ENCODE results near the gene CEP85. TPM values are rescaled to one million over a fixed set of nuclear protein-coding genes. Genes with fewer than 3 reads are reported as not detected.

Gene CEP85
- total RNA-seq, 1 donor from 2014 or later, result 37.1 TPM

- H3K27me3 Mint-ChIP-seq (ENCODE audit: insufficient read depth), result peaks cover 4% of the 10 kb centered on the region
- H3K4me1 Mint-ChIP-seq (ENCODE audit: low read depth), result peaks cover 43% of the 10 kb centered on the region
- intact Hi-C loops (cut with micrococcal nuclease), result loop anchor here (1.0 to 5.0 kb wide), 13 partner anchors 10 to 757 kb away; partner anchors contain the start of genes CATSPER4, DHDDS, HMGN2 and PDIK1L
- no peaks in the 10 kb centered on the region for H3K9me3 Mint-ChIP-seq
- peaks cover 20% of the 10 kb centered on the region for H3K36me3 Mint-ChIP-seq (ENCODE audit: low read depth)
- no peak for DNase-seq (ENCODE audit: low spot score)
- H3K4me3 Mint-ChIP-seq, result peak overlapping the region; percentile 100
- H3K27ac Mint-ChIP-seq, result peak overlapping the region; percentile 96
These were observed 807 bp downstream of the CEP85 start for GRCh38 chr1:26234644-26235370.

GRCh38 chr1:26237230-26237966 is 3.4 kb downstream of the CEP85 start:
- Mint-ChIP-seq H3K9me3 (no peaks in the 10 kb centered on the region), H3K36me3 (ENCODE audit: low read depth) (peaks cover 24% of the 10 kb centered on the region), H3K4me3 (peak overlapping the region; percentile 16), H3K27me3 (ENCODE audit: insufficient read depth) (peaks cover 1% of the 10 kb centered on the region), H3K27ac (peak overlapping the region; percentile 55), H3K4me1 (ENCODE audit: low read depth) (peaks cover 43% of the 10 kb centered on the region)
- intact Hi-C loops (cut with micrococcal nuclease), result no loop called here
- no peak for DNase-seq (ENCODE audit: low spot score)

- intact Hi-C loops (cut with micrococcal nuclease), result no loop called here
- H3K4me3 Mint-ChIP-seq, result no peak overlapping the region
- no peak for DNase-seq (ENCODE audit: low spot score)
- no peaks in the 10 kb centered on the region for H3K9me3 Mint-ChIP-seq
- H3K27ac Mint-ChIP-seq, result no peak overlapping the region
- H3K36me3 Mint-ChIP-seq (ENCODE audit: low read depth), result peaks cover 29% of the 10 kb centered on the region
- no peaks in the 10 kb centered on the region for H3K27me3 Mint-ChIP-seq (ENCODE audit: insufficient read depth)
- H3K4me1 Mint-ChIP-seq (ENCODE audit: low read depth), result peaks cover 35% of the 10 kb centered on the region
These were observed 5.9 kb downstream of the CEP85 start for GRCh38 chr1:26239936-26240335.

- no peak overlapping the region for H3K27ac Mint-ChIP-seq
- DNase-seq (ENCODE audit: low spot score), result no peak
- intact Hi-C loops (cut with micrococcal nuclease), result no loop called here
- peaks cover 7% of the 10 kb centered on the region for H3K4me1 Mint-ChIP-seq (ENCODE audit: low read depth)
- no peak overlapping the region for H3K4me3 Mint-ChIP-seq
- no peaks in the 10 kb centered on the region for H3K9me3 Mint-ChIP-seq
- H3K27me3 Mint-ChIP-seq (ENCODE audit: insufficient read depth), result no peaks in the 10 kb centered on the region
- peaks cover 32% of the 10 kb centered on the region for H3K36me3 Mint-ChIP-seq (ENCODE audit: low read depth)
These were observed 18.7 kb downstream of the CEP85 start for GRCh38 chr1:26252718-26253117.

GRCh38 chr1:26254404-26254803 is 20.4 kb downstream of the CEP85 start:
- H3K4me3 Mint-ChIP-seq, result no peak overlapping the region
- H3K27me3 Mint-ChIP-seq (ENCODE audit: insufficient read depth), result no peaks in the 10 kb centered on the region
- H3K4me1 Mint-ChIP-seq (ENCODE audit: low read depth), result peaks cover 12% of the 10 kb centered on the region
- peaks cover 43% of the 10 kb centered on the region for H3K36me3 Mint-ChIP-seq (ENCODE audit: low read depth)
- intact Hi-C loops (cut with micrococcal nuclease), result no loop called here
- H3K27ac Mint-ChIP-seq, result no peak overlapping the region
- DNase-seq (ENCODE audit: low spot score), result no peak
- H3K9me3 Mint-ChIP-seq, result no peaks in the 10 kb centered on the region

GRCh38 chr1:26257222-26257621 is 23.2 kb downstream of the CEP85 start:
- intact Hi-C loops (cut with micrococcal nuclease), result no loop called here
- H3K36me3 Mint-ChIP-seq (ENCODE audit: low read depth), result peaks cover 55% of the 10 kb centered on the region
- no peak overlapping the region for H3K4me3 Mint-ChIP-seq
- no peaks in the 10 kb centered on the region for H3K9me3 Mint-ChIP-seq
- DNase-seq (ENCODE audit: low spot score), result no peak
- H3K4me1 Mint-ChIP-seq (ENCODE audit: low read depth), result peaks cover 14% of the 10 kb centered on the region
- H3K27me3 Mint-ChIP-seq (ENCODE audit: insufficient read depth), result no peaks in the 10 kb centered on the region
- no peak overlapping the region for H3K27ac Mint-ChIP-seq

GRCh38 chr1:26259005-26259404 is 25.0 kb downstream of the CEP85 start:
- DNase-seq (ENCODE audit: low spot score), result no peak
- Mint-ChIP-seq H3K36me3 (ENCODE audit: low read depth) (peaks cover 61% of the 10 kb centered on the region), H3K9me3 (no peaks in the 10 kb centered on the region), H3K4me3 (no peak overlapping the region), H3K4me1 (ENCODE audit: low read depth) (peaks cover 8% of the 10 kb centered on the region), H3K27me3 (ENCODE audit: insufficient read depth) (no peaks in the 10 kb centered on the region), H3K27ac (no peak overlapping the region)
- intact Hi-C loops (cut with micrococcal nuclease), result no loop called here

- intact Hi-C loops (cut with micrococcal nuclease), result no loop called here
- Mint-ChIP-seq H3K4me3 (no peak overlapping the region), H3K4me1 (ENCODE audit: low read depth) (peaks cover 8% of the 10 kb centered on the region), H3K27me3 (ENCODE audit: insufficient read depth) (no peaks in the 10 kb centered on the region), H3K27ac (no peak overlapping the region), H3K9me3 (no peaks in the 10 kb centered on the region), H3K36me3 (ENCODE audit: low read depth) (peaks cover 62% of the 10 kb centered on the region)
- no peak for DNase-seq (ENCODE audit: low spot score)
These were observed 25.6 kb downstream of the CEP85 start for GRCh38 chr1:26259578-26259977.

GRCh38 chr1:26263212-26263611 is 29.2 kb downstream of the CEP85 start:
- intact Hi-C loops (cut with micrococcal nuclease), result no loop called here
- Mint-ChIP-seq H3K36me3 (ENCODE audit: low read depth) (peaks cover 63% of the 10 kb centered on the region), H3K9me3 (peaks cover 3% of the 10 kb centered on the region), H3K4me3 (no peak overlapping the region), H3K27ac (no peak overlapping the region), H3K4me1 (ENCODE audit: low read depth) (peaks cover 13% of the 10 kb centered on the region), H3K27me3 (ENCODE audit: insufficient read depth) (no peaks in the 10 kb centered on the region)
- no peak for DNase-seq (ENCODE audit: low spot score)

GRCh38 chr1:26265405-26265804 is 31.4 kb downstream of the CEP85 start:
- H3K27me3 Mint-ChIP-seq (ENCODE audit: insufficient read depth), result no peaks in the 10 kb centered on the region
- peaks cover 67% of the 10 kb centered on the region for H3K36me3 Mint-ChIP-seq (ENCODE audit: low read depth)
- no peak overlapping the region for H3K27ac Mint-ChIP-seq
- peaks cover 14% of the 10 kb centered on the region for H3K9me3 Mint-ChIP-seq
- peaks cover 5% of the 10 kb centered on the region for H3K4me1 Mint-ChIP-seq (ENCODE audit: low read depth)
- H3K4me3 Mint-ChIP-seq, result no peak overlapping the region
- DNase-seq (ENCODE audit: low spot score), result no peak
- intact Hi-C loops (cut with micrococcal nuclease), result no loop called here

- intact Hi-C loops (cut with micrococcal nuclease), result no loop called here
- DNase-seq (ENCODE audit: low spot score), result no peak
- Mint-ChIP-seq H3K9me3 (peaks cover 14% of the 10 kb centered on the region), H3K36me3 (ENCODE audit: low read depth) (peaks cover 63% of the 10 kb centered on the region), H3K4me1 (ENCODE audit: low read depth) (peaks cover 5% of the 10 kb centered on the region), H3K4me3 (no peak overlapping the region), H3K27me3 (ENCODE audit: insufficient read depth) (no peaks in the 10 kb centered on the region), H3K27ac (no peak overlapping the region)
These were observed 34.5 kb downstream of the CEP85 start for GRCh38 chr1:26268290-26269197.

GRCh38 chr1:26269198-26269550 is 35.2 kb downstream of the CEP85 start:
- Mint-ChIP-seq H3K4me1 (ENCODE audit: low read depth) (peaks cover 8% of the 10 kb centered on the region), H3K4me3 (no peak overlapping the region), H3K36me3 (ENCODE audit: low read depth) (peaks cover 59% of the 10 kb centered on the region), H3K9me3 (peaks cover 14% of the 10 kb centered on the region), H3K27ac (no peak overlapping the region), H3K27me3 (ENCODE audit: insufficient read depth) (no peaks in the 10 kb centered on the region)
- DNase-seq (ENCODE audit: low spot score), result no peak
- intact Hi-C loops (cut with micrococcal nuclease), result no loop called here

Measured in activated T-helper 1 cell treated with anti-CD3 and anti-CD28 coated beads, Interleukin-12 subunit alpha, Interleukin-12 subunit beta, Interleukin-2, Interleukin-4 antibody, amounts not matched to agents 30 ng/mL and 10 ng/mL and 1 ng/mL, durations not matched to agents 14 hours and 24 hours and 36 hours (primary cell).